ENCODE data around the gene ZNF423.

- TF ChIP-seq POLR2AphosphoS5 (IDR thresholded peaks at IDR 0.05; ENCODE audit: low read depth, low read length) = no peak
- no peak for TF ChIP-seq POLR2A (IDR thresholded peaks at IDR 0.05; ENCODE audit: low read depth, low read length)
These were observed 322.5 kb downstream of the ZNF423 start for GRCh38 chr16:49533422-49533821.

Measured in GM12891 (cell line).